ENCODE results near the gene WNT6.

The WNT6 gene

DNA sequence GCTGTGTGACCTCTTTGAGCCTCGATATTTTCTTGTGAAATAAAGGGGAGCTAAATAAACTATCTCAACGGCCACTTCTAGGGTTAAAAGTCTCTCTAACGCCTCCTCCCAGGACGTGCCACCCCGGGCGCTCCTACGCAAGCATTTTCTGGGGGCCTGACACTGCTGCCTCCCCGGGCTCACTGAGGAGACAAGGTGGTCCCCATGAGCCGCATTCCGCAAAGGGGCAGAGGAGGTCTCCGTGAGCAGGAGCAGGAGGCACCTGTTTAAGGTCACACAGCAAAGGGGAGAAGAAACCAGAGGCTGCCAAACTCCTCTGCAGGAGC, 20.1 kb downstream of the WNT6 start:
- DNase-seq = no peak

GRCh38 chr2:218880102-218880858, 20.7 kb downstream of the WNT6 start, which contains the start of gene WNT10A:
WNT10A (plus strand) TSS chr2:218880852; CDS start chr2:218880996, 144 bp downstream.
- no peak for DNase-seq

DNA sequence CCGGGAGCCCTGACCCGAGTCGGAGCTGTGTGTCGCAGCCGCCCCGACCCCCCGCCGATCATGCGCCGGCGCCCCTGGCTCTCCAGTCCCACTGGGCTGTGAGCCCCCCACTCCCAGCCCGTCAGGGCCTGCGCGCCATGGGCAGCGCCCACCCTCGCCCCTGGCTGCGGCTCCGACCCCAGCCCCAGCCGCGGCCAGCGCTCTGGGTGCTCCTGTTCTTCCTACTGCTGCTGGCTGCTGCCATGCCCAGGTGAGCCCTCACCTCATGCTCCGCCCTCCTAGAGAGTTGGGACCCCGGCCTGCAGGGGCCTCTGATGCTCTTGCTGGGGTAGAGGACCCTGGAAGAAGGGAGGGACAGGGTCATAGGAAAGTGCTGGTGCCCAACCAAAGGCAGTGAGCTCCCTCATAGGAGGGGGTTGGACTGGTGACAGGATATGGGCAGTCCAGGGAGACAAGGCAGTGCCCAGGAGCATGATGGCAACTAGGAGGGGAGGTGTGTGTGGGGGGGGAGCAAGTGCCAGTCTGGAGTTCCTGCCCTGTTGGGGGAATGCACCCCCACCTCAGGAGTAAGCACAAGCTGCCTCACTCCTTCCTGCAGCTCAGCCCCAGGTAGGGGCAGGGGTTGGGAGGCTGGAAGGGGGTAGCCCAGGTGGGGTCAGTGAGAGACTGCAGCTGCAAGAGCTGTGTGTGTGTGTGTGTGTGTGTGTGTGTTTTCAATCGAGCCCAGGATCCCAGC, 21.4 kb downstream of the WNT6 start:
- no peak for DNase-seq

GRCh38 chr2:218881744-218882460, 22.3 kb downstream of the WNT6 start:
- DNase-seq = no peak

DNA sequence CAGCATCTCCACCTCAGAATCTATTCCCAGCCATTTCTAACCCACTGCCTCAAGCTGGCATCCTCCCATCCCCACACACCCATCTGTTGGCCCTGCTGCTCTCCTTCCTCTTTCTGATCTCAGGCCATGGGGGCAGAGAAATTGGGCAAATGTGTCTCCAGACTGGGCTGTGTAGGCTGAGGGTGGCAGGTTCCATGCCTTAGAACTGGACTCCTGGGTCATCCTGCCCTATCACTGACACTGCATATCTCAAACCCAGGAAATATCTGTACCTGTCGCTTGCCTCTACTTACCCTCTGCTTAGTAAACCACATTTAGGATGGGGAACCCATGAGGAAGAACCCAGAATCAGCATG, 22.8 kb downstream of the WNT6 start:
- DNase-seq = no peak

- no peak for DNase-seq
Measured at GRCh38 chr2:218882866-218883366, 23.3 kb downstream of the WNT6 start.

DNA sequence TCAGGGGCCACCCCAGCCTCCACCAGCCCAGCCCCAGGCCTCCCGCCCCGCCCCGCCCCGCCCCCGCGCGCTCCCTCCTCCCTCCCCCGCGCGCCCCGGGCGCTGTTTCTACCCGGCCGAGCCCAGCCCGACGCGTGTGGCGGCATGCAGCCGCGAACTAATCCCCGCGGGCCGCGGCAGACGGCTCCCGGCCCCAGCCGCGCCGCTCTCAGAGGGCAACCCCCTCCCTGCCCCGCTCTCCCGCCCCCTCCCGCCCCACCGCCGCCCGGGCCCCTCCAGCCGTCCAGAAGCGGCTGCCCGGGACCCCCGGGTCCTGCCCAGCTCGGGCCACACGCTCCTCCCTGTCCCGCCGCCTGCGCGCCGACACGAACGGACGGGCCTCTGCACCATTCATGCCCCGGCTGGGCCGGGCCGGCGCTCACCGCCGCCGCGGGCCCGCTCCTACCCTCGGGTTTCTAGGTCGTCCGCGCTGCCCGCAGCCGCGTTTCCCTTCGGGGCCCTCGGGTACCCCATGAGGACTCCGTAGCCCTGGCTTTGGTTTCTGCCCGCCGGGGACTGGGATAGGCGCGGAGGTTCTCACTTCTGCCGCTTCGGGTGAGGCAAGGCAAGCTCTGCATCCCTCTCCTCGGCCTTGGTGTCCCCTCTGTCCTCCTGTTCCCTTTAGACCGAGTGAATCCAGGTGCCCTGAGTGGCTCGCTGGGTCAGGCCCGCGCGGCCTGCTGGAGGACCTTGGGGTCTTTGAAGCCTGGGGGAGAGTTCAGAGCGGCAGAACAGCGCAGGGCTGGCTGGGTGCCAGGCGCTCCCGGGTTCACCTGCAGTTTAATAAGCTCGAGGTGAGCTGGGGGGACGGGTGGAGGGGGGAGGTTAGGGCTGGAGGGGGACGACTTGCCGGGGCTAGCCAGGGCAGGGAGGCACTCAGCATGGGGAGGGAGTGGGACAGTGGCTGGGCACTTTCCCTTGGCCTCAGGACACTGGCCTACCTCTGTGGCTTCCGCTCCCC, 24.2 kb downstream of the WNT6 start:
- DNase-seq = no peak

DNA sequence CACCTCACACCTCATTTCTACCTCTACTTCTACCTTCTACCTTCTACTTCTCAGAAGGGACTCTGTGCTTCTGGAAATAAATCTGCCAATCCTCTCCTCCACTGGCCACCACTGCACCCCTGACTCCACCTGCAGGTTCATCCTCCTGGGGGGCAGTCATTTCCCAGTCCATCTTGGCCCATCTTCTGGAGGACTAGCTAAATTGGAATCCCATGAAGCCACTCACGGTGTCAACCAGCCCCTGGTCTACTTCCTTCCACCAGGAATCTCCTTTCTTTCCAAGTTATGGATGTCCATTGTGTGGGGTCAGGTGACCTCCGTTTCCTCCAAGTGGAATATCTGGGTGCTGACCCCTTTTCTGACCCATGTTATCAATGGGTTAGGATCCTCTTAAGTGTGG, 24.9 kb downstream of the WNT6 start:
- DNase-seq = no peak

- no peak for DNase-seq
Measured at GRCh38 chr2:218885981-218886947, 26.7 kb downstream of the WNT6 start.

DNA sequence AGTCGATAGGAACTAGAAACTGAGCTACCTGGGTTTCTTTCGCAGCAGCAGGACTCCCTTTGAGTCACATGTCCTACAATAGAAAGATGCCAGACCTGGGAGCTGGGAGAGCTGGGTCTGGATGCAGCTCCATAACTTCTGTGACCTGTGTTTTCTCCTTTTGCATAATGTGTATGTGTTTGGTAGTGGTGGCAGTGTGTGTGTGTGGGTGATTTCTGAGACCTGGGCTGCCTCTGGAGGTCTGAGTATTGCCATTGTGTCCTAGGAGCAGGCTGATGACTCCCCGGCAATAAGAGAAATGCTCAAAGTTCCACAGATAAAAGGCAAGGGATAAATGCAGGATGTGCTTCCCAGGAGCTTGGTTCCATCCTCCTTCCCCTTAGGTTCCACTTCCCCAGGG, 27.5 kb downstream of the WNT6 start:
- DNase-seq = no peak

- DNase-seq = no peak
Measured at GRCh38 chr2:218888341-218888740, 28.7 kb downstream of the WNT6 start.

DNA sequence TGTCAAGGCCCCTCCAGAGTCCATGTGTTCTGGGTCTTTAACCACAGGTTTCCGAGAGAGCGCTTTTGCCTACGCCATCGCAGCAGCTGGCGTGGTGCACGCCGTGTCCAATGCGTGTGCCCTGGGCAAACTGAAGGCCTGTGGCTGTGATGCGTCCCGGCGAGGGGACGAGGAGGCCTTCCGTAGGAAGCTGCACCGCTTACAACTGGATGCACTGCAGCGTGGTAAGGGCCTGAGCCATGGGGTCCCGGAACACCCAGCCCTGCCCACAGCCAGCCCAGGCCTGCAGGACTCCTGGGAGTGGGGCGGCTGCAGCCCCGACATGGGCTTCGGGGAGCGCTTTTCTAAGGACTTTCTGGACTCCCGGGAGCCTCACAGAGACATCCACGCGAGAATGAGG, 30.3 kb downstream of the WNT6 start:
- no peak for DNase-seq

DNA sequence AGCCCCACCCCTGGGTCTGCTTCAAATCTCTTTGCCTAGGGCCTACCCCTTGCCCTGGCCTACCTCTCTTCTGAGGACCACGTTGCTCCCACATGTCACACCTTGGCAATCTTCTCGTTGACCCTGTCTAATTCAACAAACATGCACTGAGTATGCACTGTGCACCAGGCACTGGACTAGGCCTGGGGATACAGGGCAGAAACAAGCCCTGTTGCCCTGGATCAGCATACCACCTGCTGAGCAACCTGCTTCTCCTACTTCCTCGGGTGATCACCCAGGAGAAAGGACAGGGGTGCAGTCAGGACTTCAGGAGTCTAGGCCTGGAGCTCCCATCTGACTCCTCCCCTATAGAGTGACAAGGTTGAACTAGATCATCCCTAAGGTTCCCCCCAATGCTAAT, 30.8 kb downstream of the WNT6 start:
- no peak for DNase-seq

GRCh38 chr2:218891275-218892135, 31.9 kb downstream of the WNT6 start:
- DNase-seq = no peak

DNA sequence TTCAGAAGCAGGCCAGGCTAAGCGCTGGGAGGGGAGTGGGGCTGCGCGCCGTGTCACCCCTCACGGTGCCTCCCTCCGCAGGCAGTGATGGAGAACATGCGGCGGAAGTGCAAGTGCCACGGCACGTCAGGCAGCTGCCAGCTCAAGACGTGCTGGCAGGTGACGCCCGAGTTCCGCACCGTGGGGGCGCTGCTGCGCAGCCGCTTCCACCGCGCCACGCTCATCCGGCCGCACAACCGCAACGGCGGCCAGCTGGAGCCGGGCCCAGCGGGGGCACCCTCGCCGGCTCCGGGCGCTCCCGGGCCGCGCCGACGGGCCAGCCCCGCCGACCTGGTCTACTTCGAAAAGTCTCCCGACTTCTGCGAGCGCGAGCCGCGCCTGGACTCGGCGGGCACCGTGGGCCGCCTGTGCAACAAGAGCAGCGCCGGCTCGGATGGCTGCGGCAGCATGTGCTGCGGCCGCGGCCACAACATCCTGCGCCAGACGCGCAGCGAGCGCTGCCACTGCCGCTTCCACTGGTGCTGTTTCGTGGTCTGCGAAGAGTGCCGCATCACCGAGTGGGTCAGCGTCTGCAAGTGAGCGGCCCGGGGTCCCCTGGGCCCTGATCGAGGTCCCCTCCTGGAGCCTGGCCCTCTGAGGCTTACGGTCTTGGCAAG, 33.2 kb downstream of the WNT6 start:
- DNase-seq = peak; percentile 78

- DNase-seq = no peak
Measured at GRCh38 chr2:218893349-218894150, 33.9 kb downstream of the WNT6 start.

DNA sequence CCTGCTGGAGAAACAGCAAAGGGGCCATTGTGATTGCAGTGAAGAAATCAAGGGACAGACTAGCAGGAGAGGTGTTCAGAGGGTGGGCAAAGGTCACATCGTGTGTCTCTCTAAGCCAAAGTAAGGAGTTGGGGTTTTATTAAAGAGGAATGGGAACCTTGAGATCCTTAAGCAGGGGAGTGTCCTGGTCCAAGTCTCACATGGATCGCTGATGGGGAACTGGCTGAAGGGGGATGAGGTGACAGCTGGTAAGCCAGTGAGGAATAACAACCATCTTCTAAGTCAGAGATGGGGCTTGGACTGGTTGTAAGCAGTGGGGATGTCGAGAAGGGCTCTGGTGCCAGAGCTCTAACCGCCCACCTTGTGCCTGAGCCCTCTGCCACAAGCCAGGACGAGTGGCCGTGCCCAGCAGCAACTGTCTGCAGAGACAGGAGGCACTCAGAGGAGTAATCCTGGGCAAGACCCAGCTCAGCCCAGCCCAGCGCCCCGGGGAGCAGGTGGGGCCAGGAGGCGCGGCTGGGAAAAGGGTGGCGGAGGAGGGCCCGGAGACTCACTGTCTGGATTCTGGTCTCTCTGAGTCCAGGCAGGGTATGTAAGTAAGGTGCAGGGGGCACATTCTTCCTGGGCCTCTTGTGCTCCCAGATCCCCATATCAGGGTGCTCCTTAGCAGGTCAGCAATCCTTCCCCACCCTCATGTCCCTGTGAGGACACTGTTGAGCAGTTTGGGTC, 34.7 kb downstream of the WNT6 start:
- DNase-seq = no peak

GRCh38 chr2:218894880-218895157, 35.2 kb downstream of the WNT6 start:
- no peak for DNase-seq

Measured in hematopoietic multipotent progenitor cell treated with erythropoietin and hydrocortisone succinate and interleukin-3 and kit ligand, for 6 days (in vitro differentiated cells).